KMS-11 (cell line): ENCODE data around the gene ZNF684.
"Not testable (repeated sequence)": the region's sequence is repeated elsewhere in the genome, so short reads cannot be mapped to it uniquely, and the experiment has no call there.

Source experiments
- H2AFZ ChIP-seq: fragments of 200-600 bp; sonication (generic); 2 replicates; pipeline ENCODE4 v1.6.1; 2016; ENCODE audit warnings: antibody characterized with exemption, mixed run types, low read depth
- H3K27ac ChIP-seq: fragments of 200-600 bp; sonication (generic); 2 replicates; pipeline ENCODE4 v1.6.1; 2016; ENCODE audit warnings: mild to moderate bottlenecking, mixed run types
- H3K27me3 ChIP-seq: fragments of 200-600 bp; sonication (generic); 2 replicates; pipeline ENCODE4 v1.6.1; 2017; ENCODE audit warnings: mild to moderate bottlenecking, low read depth, mixed run types, moderate library complexity; ENCODE audit not compliant: insufficient read depth
- H3K36me3 ChIP-seq: fragments of 200-600 bp; sonication (generic); 2 replicates; pipeline ENCODE4 v1.6.1; 2017; ENCODE audit warnings: mild to moderate bottlenecking, mixed run types; ENCODE audit not compliant: insufficient read depth
- H3K4me1 ChIP-seq: fragments of 200-600 bp; sonication (generic); 2 replicates; pipeline ENCODE4 v1.6.1; 2016; ENCODE audit warnings: mild to moderate bottlenecking, low read depth, mixed run types; ENCODE audit not compliant: poor library complexity, severe bottlenecking
- H3K4me2 ChIP-seq: fragments of 200-600 bp; sonication (generic); 2 replicates; pipeline ENCODE4 v1.7.0; 2016; ENCODE audit warnings: mild to moderate bottlenecking, mixed run types
- H3K4me3 ChIP-seq: fragments of 200-600 bp; sonication (generic); IDR thresholded peaks from 2 replicates; pipeline ENCODE4 v1.6.1; 2017; ENCODE audit warnings: low read depth, low read length, mixed read lengths; ENCODE audit not compliant: insufficient read depth
- H3K79me2 ChIP-seq: fragments of 200-600 bp; sonication (generic); 2 replicates; pipeline ENCODE4 v1.6.1; 2016; ENCODE audit warnings: low read depth, mixed run types; ENCODE audit not compliant: insufficient read depth
- H3K9ac ChIP-seq: fragments of 200-600 bp; sonication (generic); 2 replicates; pipeline ENCODE4 v1.6.1; 2016; ENCODE audit warnings: mild to moderate bottlenecking, mixed run types
- H4K20me1 ChIP-seq: fragments of 200-600 bp; sonication (generic); 2 replicates; pipeline ENCODE4 v1.6.1; 2016; ENCODE audit warnings: mild to moderate bottlenecking, mixed run types; ENCODE audit not compliant: insufficient read depth
- TF ChIP-seq, protein P1 (sequence below): fragments of 200-600 bp; sonication (generic); conservative IDR thresholded peaks from 2 replicates; pipeline ENCODE4 v1.6.1; 2017; ENCODE audit warnings: low read depth, mild to moderate bottlenecking, antibody characterized with exemption, low read length, moderate library complexity, mixed read lengths

ZNF684 gene

GRCh38 chr1:40531381-40532061 lies at the start of gene ZNF684:
ZNF684 (plus strand) TSS chr1:40531637; CDS start chr1:40533167, 1,530 bp downstream.
- TF ChIP-seq, protein P1, sequence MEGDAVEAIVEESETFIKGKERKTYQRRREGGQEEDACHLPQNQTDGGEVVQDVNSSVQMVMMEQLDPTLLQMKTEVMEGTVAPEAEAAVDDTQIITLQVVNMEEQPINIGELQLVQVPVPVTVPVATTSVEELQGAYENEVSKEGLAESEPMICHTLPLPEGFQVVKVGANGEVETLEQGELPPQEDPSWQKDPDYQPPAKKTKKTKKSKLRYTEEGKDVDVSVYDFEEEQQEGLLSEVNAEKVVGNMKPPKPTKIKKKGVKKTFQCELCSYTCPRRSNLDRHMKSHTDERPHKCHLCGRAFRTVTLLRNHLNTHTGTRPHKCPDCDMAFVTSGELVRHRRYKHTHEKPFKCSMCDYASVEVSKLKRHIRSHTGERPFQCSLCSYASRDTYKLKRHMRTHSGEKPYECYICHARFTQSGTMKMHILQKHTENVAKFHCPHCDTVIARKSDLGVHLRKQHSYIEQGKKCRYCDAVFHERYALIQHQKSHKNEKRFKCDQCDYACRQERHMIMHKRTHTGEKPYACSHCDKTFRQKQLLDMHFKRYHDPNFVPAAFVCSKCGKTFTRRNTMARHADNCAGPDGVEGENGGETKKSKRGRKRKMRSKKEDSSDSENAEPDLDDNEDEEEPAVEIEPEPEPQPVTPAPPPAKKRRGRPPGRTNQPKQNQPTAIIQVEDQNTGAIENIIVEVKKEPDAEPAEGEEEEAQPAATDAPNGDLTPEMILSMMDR = no peak
- Histone ChIP-seq H4K20me1 (no peaks in the 10 kb centered on the region), H3K27me3 (no peaks in the 10 kb centered on the region), H3K4me1 (peaks cover 13% of the 10 kb centered on the region), H3K79me2 (no peaks in the 10 kb centered on the region), H2AFZ (peak within 1 kb of the TSS; percentile 73), H3K36me3 (no peaks in the 10 kb centered on the region), H3K9ac (peak within 1 kb of the TSS; percentile 38), H3K4me3 (peak within 1 kb of the TSS; percentile 90), H3K4me2 (peak within 1 kb of the TSS; percentile 47), H3K27ac (peak within 1 kb of the TSS; percentile 23)

- Histone ChIP-seq H3K27me3 (no peaks in the 10 kb centered on the region), H3K9ac (no peak overlapping the region), H3K4me1 (no peaks in the 10 kb centered on the region), H3K4me3 (no peak overlapping the region), H3K27ac (no peak overlapping the region), H3K36me3 (no peaks in the 10 kb centered on the region), H3K79me2 (no peaks in the 10 kb centered on the region), H3K4me2 (no peak overlapping the region), H2AFZ (no peak overlapping the region), H4K20me1 (no peaks in the 10 kb centered on the region)
- TF ChIP-seq, protein P1 = no peak
Measured at GRCh38 chr1:40495315-40495903, 36.0 kb upstream of the ZNF684 start.

- H3K4me1 ChIP-seq, H3K27ac ChIP-seq, H2AFZ ChIP-seq, H4K20me1 ChIP-seq, H3K9ac ChIP-seq, H3K79me2 ChIP-seq, H3K4me3 ChIP-seq, H3K4me2 ChIP-seq, H3K36me3 ChIP-seq, H3K27me3 ChIP-seq: not testable (repeated sequence)
Measured at GRCh38 chr1:40502651-40503050, 28.8 kb upstream of the ZNF684 start.

GRCh38 chr1:40507973-40508372 lies 23.5 kb upstream of the ZNF684 start:
- H3K79me2 ChIP-seq = no peaks in the 10 kb centered on the region

More at GRCh38 chr1:40507973-40508372, 23.5 kb upstream of the ZNF684 start:
- H3K4me2 ChIP-seq = no peak overlapping the region
- H3K27me3 ChIP-seq = no peaks in the 10 kb centered on the region
- TF ChIP-seq, protein P1 = no peak
- H3K4me3 ChIP-seq = no peak overlapping the region
- no peak overlapping the region for H2AFZ ChIP-seq
- no peak overlapping the region for H3K27ac ChIP-seq
- H3K36me3 ChIP-seq = no peaks in the 10 kb centered on the region
- H3K9ac ChIP-seq = no peak overlapping the region
- H4K20me1 ChIP-seq = no peaks in the 10 kb centered on the region
- H3K4me1 ChIP-seq = no peaks in the 10 kb centered on the region
